NCI-H1436 (cell line): ENCODE measurements around the gene DPM3.

Experiments
- DNase-seq: peaks from one replicate; lab custom pipeline; 2025; lab: John Stamatoyannopoulos, UW

DPM3 gene

DNA sequence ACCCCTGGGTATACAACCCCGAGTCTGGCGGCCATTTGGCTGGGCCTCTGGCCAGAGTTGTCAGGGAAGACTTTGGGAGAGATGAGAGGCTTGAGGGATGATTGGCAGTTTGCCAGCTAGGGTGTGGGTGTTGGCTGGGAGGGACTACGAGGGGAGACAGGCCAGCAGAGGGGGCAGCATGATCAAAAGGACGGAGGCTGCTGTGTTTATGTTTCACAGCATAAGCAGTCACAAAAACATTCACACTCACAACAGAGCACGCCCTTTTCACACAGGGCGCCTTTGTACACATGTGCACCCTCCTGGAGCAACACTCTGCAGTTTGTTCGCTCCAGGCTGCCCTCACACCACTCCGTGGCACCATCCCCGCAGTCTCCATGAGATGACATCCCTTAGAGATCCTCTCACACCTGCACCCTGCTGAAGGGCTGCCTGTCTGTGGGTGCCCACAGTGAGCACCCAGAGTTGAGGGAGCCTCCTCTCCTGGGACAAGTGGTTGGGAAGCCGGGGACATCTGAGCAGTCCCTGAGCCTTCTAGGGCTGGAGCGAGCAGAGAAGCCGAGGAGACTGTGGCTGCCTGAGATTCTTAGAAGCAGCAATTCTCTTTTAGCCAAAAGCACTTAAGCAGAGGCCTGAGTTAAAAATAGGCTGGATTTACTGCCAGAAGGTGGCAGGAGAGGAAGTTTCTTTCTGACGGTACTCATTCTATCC is 46.3 kb downstream of the DPM3 start:
- DNase-seq = peak; percentile 25

GRCh38 chr1:155092641-155093040 is 47.7 kb downstream of the DPM3 start:
- no peak for DNase-seq

DNA sequence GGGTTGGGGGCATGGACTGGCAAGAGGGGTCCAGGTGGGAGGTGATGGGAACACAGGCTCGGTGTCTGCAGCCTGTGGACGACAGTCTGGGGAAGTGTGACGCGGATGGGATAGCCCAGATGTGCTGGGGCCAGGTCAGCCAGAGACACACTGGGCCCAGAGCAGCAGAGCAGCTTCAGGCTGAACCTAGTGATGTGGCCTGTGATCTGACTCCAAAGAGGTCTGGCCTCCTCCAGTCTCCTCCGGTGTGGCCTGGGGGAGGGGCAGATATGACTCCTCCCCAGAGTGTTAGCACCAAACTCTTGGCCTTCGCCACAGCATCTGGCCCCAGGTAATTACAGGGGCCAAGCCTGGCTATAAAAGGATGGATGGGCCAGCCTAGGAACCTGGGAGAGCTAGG is 48.2 kb downstream of the DPM3 start:
- no peak for DNase-seq

- DNase-seq = peak; percentile 66
These were observed 49.0 kb downstream of the DPM3 start for GRCh38 chr1:155091071-155092051.
